ENCODE results near the gene COQ8A.

GRCh38 chr1:226891346-226891745 lies 48.7 kb upstream of the COQ8A start:
- TF ChIP-seq POLR2A (IDR thresholded peaks at IDR 0.05; ENCODE audit: low read depth, low read length) (no peak), POLR2AphosphoS5 (IDR thresholded peaks at IDR 0.05; ENCODE audit: low read depth, low read length) (no peak), TAF1 (IDR thresholded peaks at IDR 0.05; ENCODE audit: low read depth, low read length) (no peak), POU2F2 (IDR thresholded peaks at IDR 0.05; ENCODE audit: low read depth, low read length) (no peak), PAX5 (IDR thresholded peaks at IDR 0.05; ENCODE audit: insufficient read depth, low read length, severe bottlenecking) (no peak)
